HCT116 (cell line): Measurements from ENCODE around the gene FAM234A.

Experiments used
- CTCF ChIP-seq, 3 experiments: fragments of 200-600 bp in 1 of 3; sonication (generic) in 1 of 3; IDR thresholded peaks in 2 of 3; conservative IDR thresholded peaks in 1 of 3; 2 replicates each; pipeline ENCODE4 v1.5.1; 2012 to 2017; ENCODE audit warnings: low read depth in 2 of 3, low read length in 2 of 3, antibody characterized with exemption in 1 of 3, borderline replicate concordance in 1 of 3, control low read depth in 1 of 3, mild to moderate bottlenecking in 1 of 3, mixed read lengths in 1 of 3, mixed run types in 1 of 3, moderate library complexity in 1 of 3; ENCODE audit not compliant: insufficient read depth in 1 of 3
- EZH2 ChIP-seq: fragments of 200-600 bp; sonication (generic); IDR thresholded peaks from 2 replicates; pipeline ENCODE4 v1.6.1; 2017; ENCODE audit warnings: antibody characterized with exemption, mixed run types
- JUND ChIP-seq: IDR thresholded peaks from 2 replicates; pipeline ENCODE4 v1.6.1; 2012
- POLR2A ChIP-seq: IDR thresholded peaks from 2 replicates; pipeline ENCODE4 v1.7.0; 2011; ENCODE audit warnings: borderline replicate concordance; ENCODE audit not compliant: insufficient read depth, insufficient read length; ENCODE audit errors: extremely low read depth
- RAD21 ChIP-seq: IDR thresholded peaks from 2 replicates; pipeline ENCODE4 v1.6.1; 2012; ENCODE audit warnings: low read depth, mild to moderate bottlenecking

GRCh38 chr16:193441-193840, 41.2 kb upstream of the FAM234A start:
- no peak for TF ChIP-seq EZH2
- no peak for TF ChIP-seq CTCF (IDR thresholded peaks at IDR 0.05 in 2 of 3, conservative IDR thresholded peaks at IDR 0.05 in 1 of 3; ENCODE audit: borderline replicate concordance in 1 of 3, insufficient read depth in 1 of 3, low read depth in 2 of 3, low read length in 2 of 3)
- TF ChIP-seq POLR2A: no peak
- no peak for TF ChIP-seq RAD21
- no peak for TF ChIP-seq JUND
